Nephron progenitor cell (in vitro differentiated cells): ENCODE results near the gene GRM8.

Source experiments
- DNase-seq: peaks from one replicate; pipeline ENCODE4 v3.0.0; 2021
- H3K27ac Mint-ChIP-seq: 2 replicates; pipeline ENCODE4 v1.8.0; 2021; ENCODE audit warnings: mild to moderate bottlenecking, moderate library complexity, mixed read lengths
- H3K27me3 Mint-ChIP-seq: 2 replicates; pipeline ENCODE4 v1.8.0; 2021; ENCODE audit warnings: mild to moderate bottlenecking, low read depth, mixed read lengths; ENCODE audit not compliant: poor library complexity
- H3K36me3 Mint-ChIP-seq: 2 replicates; pipeline ENCODE4 v1.8.0; 2021; ENCODE audit warnings: low read depth, mixed read lengths
- H3K4me1 Mint-ChIP-seq: 2 replicates; pipeline ENCODE4 v1.8.0; 2021; ENCODE audit warnings: mixed read lengths
- H3K4me3 Mint-ChIP-seq: 2 replicates; pipeline ENCODE4 v1.8.0; 2021; ENCODE audit warnings: mild to moderate bottlenecking, moderate library complexity, mixed read lengths
- H3K9me3 Mint-ChIP-seq: 2 replicates; pipeline ENCODE4 v1.8.0; 2021; ENCODE audit warnings: mild to moderate bottlenecking, moderate library complexity, mixed read lengths
- CTCF ChIP-seq: fragments of 200-600 bp; sonication (generic); IDR thresholded peaks from 2 replicates; pipeline ENCODE4 v1.5.0; 2021; ENCODE audit warnings: antibody characterized with exemption

GRM8 gene

GRCh38 chr7:126635545-126635944 is 617.2 kb downstream of the GRM8 start:
- H3K36me3 Mint-ChIP-seq = no peaks in the 10 kb centered on the region
- no peak overlapping the region for H3K27ac Mint-ChIP-seq
- no peaks in the 10 kb centered on the region for H3K4me1 Mint-ChIP-seq
- peaks cover 3% of the 10 kb centered on the region for H3K27me3 Mint-ChIP-seq
- H3K4me3 Mint-ChIP-seq = no peak overlapping the region
- no peaks in the 10 kb centered on the region for H3K9me3 Mint-ChIP-seq
- no peak for DNase-seq
- TF ChIP-seq CTCF = no peak

DNA sequence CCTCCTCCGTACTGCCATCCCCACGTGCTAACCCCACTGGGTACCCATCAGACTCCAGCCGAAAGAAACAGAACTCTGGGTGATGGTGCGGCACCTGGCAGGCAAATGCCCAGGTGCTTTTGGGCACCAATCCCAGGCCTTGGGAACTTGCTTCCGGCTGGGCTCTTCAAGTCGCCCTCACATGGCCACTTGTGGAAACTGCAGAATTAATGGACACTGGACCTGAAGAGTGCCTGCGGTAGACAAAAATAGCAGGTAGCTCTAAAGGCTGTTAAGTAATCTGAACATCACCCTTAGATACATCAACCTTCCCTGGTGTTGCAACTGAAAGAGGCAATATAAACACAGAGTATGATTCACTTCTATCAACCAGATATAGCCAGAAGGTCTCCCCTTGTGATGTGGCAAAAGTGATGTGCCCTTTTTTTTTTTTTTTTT is 644.4 kb downstream of the GRM8 start:
- Mint-ChIP-seq H3K9me3 (peaks cover 12% of the 10 kb centered on the region), H3K4me3 (no peak overlapping the region), H3K27me3 (no peaks in the 10 kb centered on the region), H3K27ac (no peak overlapping the region), H3K36me3 (no peaks in the 10 kb centered on the region), H3K4me1 (no peaks in the 10 kb centered on the region)
- peak; percentile 24 for DNase-seq
- TF ChIP-seq CTCF = peak; percentile 45

DNA sequence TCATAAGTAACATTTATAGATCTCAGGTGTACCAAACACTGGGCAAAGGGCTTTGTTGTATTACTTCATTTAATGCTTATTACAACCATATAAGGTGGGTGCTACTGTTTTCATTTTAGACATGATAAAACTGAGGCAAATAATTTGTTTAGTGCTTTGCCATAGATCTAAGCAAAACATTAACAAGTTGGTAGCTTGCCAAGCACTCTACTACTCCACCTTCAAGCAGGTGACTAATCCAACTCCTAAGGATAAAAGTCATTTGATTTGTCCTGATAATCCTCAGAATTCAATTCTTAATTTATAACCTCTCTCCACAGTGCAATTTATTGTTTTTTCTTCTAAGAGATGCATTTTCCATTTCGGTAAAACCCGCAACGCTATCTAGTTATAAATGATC is 646.4 kb downstream of the GRM8 start:
- no peak for TF ChIP-seq CTCF
- no peak overlapping the region for H3K4me3 Mint-ChIP-seq

GRCh38 chr7:126605553-126605952 is 647.2 kb downstream of the GRM8 start:
- H3K27ac Mint-ChIP-seq = no peak overlapping the region
- H3K36me3 Mint-ChIP-seq = no peaks in the 10 kb centered on the region

More for the DNA sequence above, 646.4 kb downstream of the GRM8 start:
- no peak for DNase-seq
- H3K36me3 Mint-ChIP-seq = no peaks in the 10 kb centered on the region
- H3K4me1 Mint-ChIP-seq = no peaks in the 10 kb centered on the region
- no peaks in the 10 kb centered on the region for H3K9me3 Mint-ChIP-seq
- no peak overlapping the region for H3K27ac Mint-ChIP-seq
- H3K27me3 Mint-ChIP-seq = no peaks in the 10 kb centered on the region

DNA sequence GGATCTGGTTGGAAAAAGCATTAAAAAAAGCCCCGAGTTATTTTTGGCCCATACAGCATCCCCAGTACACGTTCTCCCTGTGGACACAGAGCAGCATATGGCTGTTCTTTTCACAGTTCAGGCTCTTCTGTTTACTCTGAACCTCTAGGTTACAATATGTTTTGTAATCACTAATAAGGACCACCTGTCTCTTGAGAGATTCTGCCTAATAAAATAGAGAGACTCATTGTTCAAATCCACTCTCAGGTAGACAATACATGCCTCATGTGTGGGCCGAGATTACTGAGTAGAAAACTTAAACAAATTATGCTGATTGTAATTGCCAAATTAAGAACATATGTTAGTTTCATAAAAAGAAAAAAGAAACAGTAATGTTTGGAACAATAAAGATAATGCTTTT is 647.7 kb downstream of the GRM8 start:
- Mint-ChIP-seq H3K4me3 (no peak overlapping the region), H3K27me3 (no peaks in the 10 kb centered on the region), H3K27ac (no peak overlapping the region), H3K36me3 (no peaks in the 10 kb centered on the region), H3K9me3 (no peaks in the 10 kb centered on the region), H3K4me1 (no peaks in the 10 kb centered on the region)
- DNase-seq = no peak
- TF ChIP-seq CTCF = no peak

More at GRCh38 chr7:126605553-126605952, 647.2 kb downstream of the GRM8 start:
- TF ChIP-seq CTCF = no peak
- H3K4me3 Mint-ChIP-seq = no peak overlapping the region
- H3K9me3 Mint-ChIP-seq = no peaks in the 10 kb centered on the region
- H3K27me3 Mint-ChIP-seq = no peaks in the 10 kb centered on the region
- no peaks in the 10 kb centered on the region for H3K4me1 Mint-ChIP-seq
- no peak for DNase-seq

- Mint-ChIP-seq H3K4me3 (no peak overlapping the region), H3K36me3 (no peaks in the 10 kb centered on the region), H3K4me1 (peaks cover 5% of the 10 kb centered on the region), H3K9me3 (peaks cover 29% of the 10 kb centered on the region), H3K27ac (no peak overlapping the region), H3K27me3 (no peaks in the 10 kb centered on the region)
- DNase-seq = no peak
- no peak for TF ChIP-seq CTCF
These were observed 663.6 kb downstream of the GRM8 start for GRCh38 chr7:126589068-126589684.
